ENCODE measurements around the gene ADGRB3.

ADGRB3 gene

GRCh38 chr6:69305456-69305855, 670.4 kb downstream of the ADGRB3 start:
- no peak for TF ChIP-seq CTCF (conservative IDR thresholded peaks at IDR 0.05; ENCODE audit: low read depth, low read length)
- no peak overlapping the region for H3K4me3 ChIP-seq (ENCODE audit: low read length)
- no peak for DNase-seq (ENCODE audit: low read depth)

- no peak overlapping the region for H3K4me3 ChIP-seq (ENCODE audit: low read length)
- TF ChIP-seq CTCF (conservative IDR thresholded peaks at IDR 0.05; ENCODE audit: low read depth, low read length): no peak
- DNase-seq (ENCODE audit: low read depth): no peak
Observed at GRCh38 chr6:69308584-69308983, 673.5 kb downstream of the ADGRB3 start.

GRCh38 chr6:69311888-69312287, 676.8 kb downstream of the ADGRB3 start:
- no peak for DNase-seq (ENCODE audit: low read depth)
- no peak overlapping the region for H3K4me3 ChIP-seq (ENCODE audit: low read length)
- TF ChIP-seq CTCF (conservative IDR thresholded peaks at IDR 0.05; ENCODE audit: low read depth, low read length): no peak

GRCh38 chr6:69314001-69314400, 678.9 kb downstream of the ADGRB3 start:
- TF ChIP-seq CTCF (conservative IDR thresholded peaks at IDR 0.05; ENCODE audit: low read depth, low read length): no peak

GRCh38 chr6:69314531-69314930, 679.4 kb downstream of the ADGRB3 start:
- no peak for TF ChIP-seq CTCF (conservative IDR thresholded peaks at IDR 0.05; ENCODE audit: low read depth, low read length)

More at GRCh38 chr6:69314001-69314400, 678.9 kb downstream of the ADGRB3 start:
- no peak overlapping the region for H3K4me3 ChIP-seq (ENCODE audit: low read length)
- DNase-seq (ENCODE audit: low read depth): no peak

GRCh38 chr6:69331886-69332285, 696.8 kb downstream of the ADGRB3 start:
- DNase-seq (ENCODE audit: low read depth): no peak
- TF ChIP-seq CTCF (conservative IDR thresholded peaks at IDR 0.05; ENCODE audit: low read depth, low read length): no peak
- H3K4me3 ChIP-seq (ENCODE audit: low read length): no peak overlapping the region

More at GRCh38 chr6:69314531-69314930, 679.4 kb downstream of the ADGRB3 start:
- H3K4me3 ChIP-seq (ENCODE audit: low read length): no peak overlapping the region
- no peak for DNase-seq (ENCODE audit: low read depth)

- DNase-seq (ENCODE audit: low read depth): no peak
- H3K4me3 ChIP-seq (ENCODE audit: low read length): no peak overlapping the region
- TF ChIP-seq CTCF (conservative IDR thresholded peaks at IDR 0.05; ENCODE audit: low read depth, low read length): no peak
Observed at GRCh38 chr6:69337311-69337710, 702.2 kb downstream of the ADGRB3 start.
